Measurements from ENCODE around the gene SPDYE16.
"Not testable (repeated sequence)": the region's sequence is repeated elsewhere in the genome, so short reads cannot be mapped to it uniquely, and the experiment has no call there.

DNA sequence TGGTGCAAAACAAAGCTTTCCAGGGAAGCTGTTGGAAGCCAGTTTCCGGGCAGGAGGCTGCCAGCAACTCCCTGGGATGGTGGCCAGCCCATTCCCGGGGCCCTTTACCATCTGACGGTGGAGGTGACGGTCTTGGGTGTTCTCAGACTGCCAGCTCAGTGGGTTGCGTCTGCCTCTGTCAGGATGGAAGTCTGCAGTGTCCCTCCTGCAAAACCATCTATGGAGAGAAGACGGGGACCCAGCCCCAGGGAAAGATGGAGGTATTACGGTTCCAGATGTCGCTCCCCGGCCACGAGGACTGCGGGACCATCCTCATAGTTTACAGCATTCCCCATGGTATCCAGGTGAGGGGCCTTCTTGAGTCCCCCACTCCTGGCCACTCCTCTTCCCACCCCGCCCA, 39.9 kb downstream of the SPDYE16 start:
- TF ChIP-seq EZH2phosphoT487 (IDR thresholded peaks at IDR 0.05; ENCODE audit: insufficient read depth, low read depth); EZH2 (IDR thresholded peaks at IDR 0.05; ENCODE audit: insufficient read depth, poor library complexity, severe bottlenecking): not testable (repeated sequence)

Measured in GM23248 (cell line).